ENCODE results near the gene TSC1.

TSC1 gene

GRCh38 chr9:132985071-132985350, 40.6 kb upstream of the TSC1 start:
- Histone ChIP-seq H3K9ac (ENCODE audit: low read length) (no peak overlapping the region), H3K4me1 (ENCODE audit: control insufficient read depth, insufficient read depth, low read length) (no peaks in the 10 kb centered on the region), H3K27ac (ENCODE audit: low read depth, low read length) (no peak overlapping the region), H3K36me3 (ENCODE audit: control insufficient read depth, insufficient read depth, low read length) (no peaks in the 10 kb centered on the region), H3K27me3 (ENCODE audit: control insufficient read depth, insufficient read depth, low read length) (peaks cover 4% of the 10 kb centered on the region), H3K4me3 (ENCODE audit: low read length) (no peak overlapping the region)

DNA sequence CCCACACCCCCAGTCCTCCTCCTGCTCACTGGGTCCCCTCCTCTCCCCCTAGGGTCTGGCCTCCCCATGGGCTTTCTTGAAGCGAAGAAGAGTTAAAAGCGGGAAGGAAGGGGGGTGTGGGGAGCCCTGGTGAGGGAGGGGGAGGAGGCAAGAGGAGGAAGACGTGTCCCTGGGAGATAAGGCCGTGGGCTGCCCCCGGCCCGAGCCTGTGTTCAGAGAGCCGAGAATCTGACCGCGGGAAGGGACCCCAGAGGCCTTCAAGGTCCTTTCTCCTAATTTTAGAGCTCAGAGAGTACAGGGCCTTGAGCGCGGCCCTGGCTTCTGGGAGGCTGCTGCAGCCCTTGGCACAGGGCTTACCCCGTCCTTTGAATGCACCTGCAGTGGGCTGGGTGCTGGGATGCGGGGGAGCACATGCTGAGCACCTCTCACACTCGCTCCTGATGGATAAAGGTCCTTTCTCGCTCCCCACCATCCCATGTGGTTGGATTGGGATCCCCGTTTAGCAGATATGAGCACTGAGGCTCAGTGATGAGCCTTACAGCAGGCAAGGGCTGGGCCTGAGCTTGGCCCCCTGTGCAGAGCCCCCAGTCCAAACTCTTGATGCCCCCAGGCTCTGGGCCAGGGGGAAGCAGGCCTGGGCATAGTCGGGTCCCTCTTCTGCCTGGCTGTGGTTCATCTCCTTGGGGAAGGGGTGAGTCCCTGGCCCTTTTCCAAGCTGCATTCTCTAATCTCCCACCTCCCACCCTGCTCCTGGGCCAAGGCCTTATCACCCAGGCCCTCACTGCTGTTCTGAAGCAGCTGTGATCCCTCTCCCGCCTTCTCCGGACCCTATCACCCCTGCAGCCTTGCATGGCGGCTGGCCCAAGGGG, 40.0 kb upstream of the TSC1 start:
- no peak overlapping the region for H3K4me3 ChIP-seq (ENCODE audit: low read length)
- peaks cover 4% of the 10 kb centered on the region for H3K27me3 ChIP-seq (ENCODE audit: control insufficient read depth, insufficient read depth, low read length)
- H3K36me3 ChIP-seq (ENCODE audit: control insufficient read depth, insufficient read depth, low read length), result no peaks in the 10 kb centered on the region
- H3K4me1 ChIP-seq (ENCODE audit: control insufficient read depth, insufficient read depth, low read length), result no peaks in the 10 kb centered on the region
- H3K9ac ChIP-seq (ENCODE audit: low read length), result no peak overlapping the region
- H3K27ac ChIP-seq (ENCODE audit: low read depth, low read length), result no peak overlapping the region

DNA sequence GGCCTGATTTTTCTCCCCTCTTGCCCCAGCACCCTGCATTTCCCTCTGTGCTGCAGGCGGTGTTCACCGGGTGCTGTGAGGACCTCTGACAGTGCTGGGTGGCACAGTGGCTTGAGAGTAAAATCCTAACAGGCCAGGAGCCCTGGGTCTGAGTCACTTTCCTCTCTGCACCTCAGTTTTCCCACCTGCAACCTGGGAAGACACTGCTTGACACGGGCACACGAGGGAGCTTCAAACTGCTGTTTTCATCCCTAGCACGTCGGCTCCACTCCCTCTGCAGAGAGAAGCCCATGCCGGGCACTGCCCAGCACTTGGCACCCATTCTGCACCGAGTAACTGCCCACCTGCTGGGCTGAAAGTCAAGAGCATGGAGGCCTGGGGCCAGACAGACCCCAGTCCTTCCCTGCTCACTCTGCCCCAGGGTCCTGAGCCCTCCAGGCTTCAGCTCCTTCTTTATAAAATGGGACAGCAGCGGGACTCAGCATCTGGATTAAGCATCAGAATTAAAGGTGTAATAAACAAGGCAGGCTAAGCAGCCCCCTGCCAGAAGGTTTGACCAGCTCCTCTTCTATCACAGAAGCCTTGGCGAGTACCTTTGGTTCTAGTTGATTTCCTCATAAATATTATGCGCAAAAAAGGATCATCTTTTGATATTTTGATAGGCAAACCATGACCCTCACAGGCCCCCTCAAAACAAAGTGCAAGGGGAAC, 39.2 kb upstream of the TSC1 start:
- Histone ChIP-seq H3K9ac (ENCODE audit: low read length) (no peak overlapping the region), H3K27ac (ENCODE audit: low read depth, low read length) (no peak overlapping the region), H3K4me3 (ENCODE audit: low read length) (no peak overlapping the region), H3K27me3 (ENCODE audit: control insufficient read depth, insufficient read depth, low read length) (peaks cover 4% of the 10 kb centered on the region), H3K36me3 (ENCODE audit: control insufficient read depth, insufficient read depth, low read length) (no peaks in the 10 kb centered on the region), H3K4me1 (ENCODE audit: control insufficient read depth, insufficient read depth, low read length) (no peaks in the 10 kb centered on the region)

DNA sequence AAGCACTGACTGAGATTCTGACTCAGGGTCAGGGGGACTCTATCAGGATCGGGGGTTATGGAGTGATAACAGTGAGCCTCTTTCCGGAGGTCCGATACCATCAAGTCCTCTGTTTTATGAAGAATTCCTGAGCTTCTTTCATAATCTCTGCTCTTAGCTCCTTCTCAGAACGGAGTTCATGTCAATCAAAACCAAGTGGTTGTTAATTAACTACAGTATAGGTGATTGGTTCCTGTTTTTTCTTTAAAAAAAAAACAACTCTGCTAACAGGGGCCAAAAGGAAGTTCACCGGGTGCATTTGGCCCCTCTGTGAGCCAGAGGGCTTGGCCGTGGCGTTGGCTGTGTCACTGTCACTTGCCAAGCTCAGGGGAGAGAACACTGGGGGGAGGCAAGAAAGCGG, 38.0 kb upstream of the TSC1 start:
- H3K27me3 ChIP-seq (ENCODE audit: control insufficient read depth, insufficient read depth, low read length), result peaks cover 4% of the 10 kb centered on the region
- H3K9ac ChIP-seq (ENCODE audit: low read length), result no peak overlapping the region
- H3K4me1 ChIP-seq (ENCODE audit: control insufficient read depth, insufficient read depth, low read length), result no peaks in the 10 kb centered on the region
- no peaks in the 10 kb centered on the region for H3K36me3 ChIP-seq (ENCODE audit: control insufficient read depth, insufficient read depth, low read length)
- no peak overlapping the region for H3K27ac ChIP-seq (ENCODE audit: low read depth, low read length)
- H3K4me3 ChIP-seq (ENCODE audit: low read length), result no peak overlapping the region

GRCh38 chr9:132980157-132980556, 35.7 kb upstream of the TSC1 start:
- no peaks in the 10 kb centered on the region for H3K36me3 ChIP-seq (ENCODE audit: control insufficient read depth, insufficient read depth, low read length)
- no peak overlapping the region for H3K27ac ChIP-seq (ENCODE audit: low read depth, low read length)
- peaks cover 4% of the 10 kb centered on the region for H3K27me3 ChIP-seq (ENCODE audit: control insufficient read depth, insufficient read depth, low read length)
- no peak overlapping the region for H3K4me3 ChIP-seq (ENCODE audit: low read length)
- H3K4me1 ChIP-seq (ENCODE audit: control insufficient read depth, insufficient read depth, low read length), result no peaks in the 10 kb centered on the region
- H3K9ac ChIP-seq (ENCODE audit: low read length), result no peak overlapping the region

- H3K9ac ChIP-seq (ENCODE audit: low read length), result no peak within 1 kb of the TSS
- no peak within 1 kb of the TSS for H3K4me3 ChIP-seq (ENCODE audit: low read length)
Measured at GRCh38 chr9:132978451-132979131, 34.2 kb upstream of the TSC1 start, which contains the start of gene GFI1B. Gene GFI1B (plus strand): TSS chr9:132978694. CDS start chr9:132986679, 7,985 bp downstream.

DNA sequence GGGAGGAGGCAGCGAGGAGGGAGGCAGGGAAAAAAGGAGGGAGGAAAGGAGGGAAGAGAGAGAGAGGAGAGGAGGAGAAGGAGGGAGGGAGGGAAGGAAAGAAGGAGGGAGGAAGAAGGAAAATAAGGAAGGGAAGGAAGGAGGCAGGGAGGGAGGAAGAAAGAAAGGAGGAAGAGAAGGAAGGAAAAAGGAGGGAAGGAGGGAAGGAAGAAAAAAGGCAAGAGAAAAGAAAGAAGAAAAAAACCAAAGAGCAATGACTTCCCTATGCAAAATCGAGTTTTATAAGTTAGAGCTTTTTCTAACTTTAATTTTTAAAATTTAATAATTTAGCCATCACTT, 33.7 kb upstream of the TSC1 start:
- Histone ChIP-seq H3K27ac (ENCODE audit: low read depth, low read length) (no peak overlapping the region), H3K36me3 (ENCODE audit: control insufficient read depth, insufficient read depth, low read length) (no peaks in the 10 kb centered on the region), H3K9ac (ENCODE audit: low read length) (no peak overlapping the region), H3K4me1 (ENCODE audit: control insufficient read depth, insufficient read depth, low read length) (no peaks in the 10 kb centered on the region), H3K4me3 (ENCODE audit: low read length) (no peak overlapping the region), H3K27me3 (ENCODE audit: control insufficient read depth, insufficient read depth, low read length) (peaks cover 3% of the 10 kb centered on the region)

More at GRCh38 chr9:132978451-132979131, 34.2 kb upstream of the TSC1 start, which contains the start of gene GFI1B:
- Histone ChIP-seq H3K36me3 (ENCODE audit: control insufficient read depth, insufficient read depth, low read length) (no peaks in the 10 kb centered on the region), H3K27ac (ENCODE audit: low read depth, low read length) (no peak within 1 kb of the TSS), H3K27me3 (ENCODE audit: control insufficient read depth, insufficient read depth, low read length) (peaks cover 3% of the 10 kb centered on the region), H3K4me1 (ENCODE audit: control insufficient read depth, insufficient read depth, low read length) (no peaks in the 10 kb centered on the region)

GRCh38 chr9:132976571-132976970, 32.2 kb upstream of the TSC1 start:
- no peaks in the 10 kb centered on the region for H3K36me3 ChIP-seq (ENCODE audit: control insufficient read depth, insufficient read depth, low read length)
- no peak overlapping the region for H3K27ac ChIP-seq (ENCODE audit: low read depth, low read length)
- no peak overlapping the region for H3K9ac ChIP-seq (ENCODE audit: low read length)
- no peak overlapping the region for H3K4me3 ChIP-seq (ENCODE audit: low read length)
- H3K27me3 ChIP-seq (ENCODE audit: control insufficient read depth, insufficient read depth, low read length), result peaks cover 3% of the 10 kb centered on the region
- H3K4me1 ChIP-seq (ENCODE audit: control insufficient read depth, insufficient read depth, low read length), result peaks cover 3% of the 10 kb centered on the region

- H3K27ac ChIP-seq (ENCODE audit: low read depth, low read length), result no peak overlapping the region
- no peak overlapping the region for H3K9ac ChIP-seq (ENCODE audit: low read length)
- peaks cover 3% of the 10 kb centered on the region for H3K27me3 ChIP-seq (ENCODE audit: control insufficient read depth, insufficient read depth, low read length)
- H3K4me3 ChIP-seq (ENCODE audit: low read length), result no peak overlapping the region
- no peaks in the 10 kb centered on the region for H3K36me3 ChIP-seq (ENCODE audit: control insufficient read depth, insufficient read depth, low read length)
- peaks cover 3% of the 10 kb centered on the region for H3K4me1 ChIP-seq (ENCODE audit: control insufficient read depth, insufficient read depth, low read length)
Measured at GRCh38 chr9:132975961-132976360, 31.5 kb upstream of the TSC1 start.

GRCh38 chr9:132973713-132974112, 29.3 kb upstream of the TSC1 start:
- H3K4me3 ChIP-seq (ENCODE audit: low read length), result no peak overlapping the region
- peaks cover 3% of the 10 kb centered on the region for H3K27me3 ChIP-seq (ENCODE audit: control insufficient read depth, insufficient read depth, low read length)
- no peak overlapping the region for H3K27ac ChIP-seq (ENCODE audit: low read depth, low read length)
- peaks cover 3% of the 10 kb centered on the region for H3K4me1 ChIP-seq (ENCODE audit: control insufficient read depth, insufficient read depth, low read length)
- no peak overlapping the region for H3K9ac ChIP-seq (ENCODE audit: low read length)
- no peaks in the 10 kb centered on the region for H3K36me3 ChIP-seq (ENCODE audit: control insufficient read depth, insufficient read depth, low read length)

DNA sequence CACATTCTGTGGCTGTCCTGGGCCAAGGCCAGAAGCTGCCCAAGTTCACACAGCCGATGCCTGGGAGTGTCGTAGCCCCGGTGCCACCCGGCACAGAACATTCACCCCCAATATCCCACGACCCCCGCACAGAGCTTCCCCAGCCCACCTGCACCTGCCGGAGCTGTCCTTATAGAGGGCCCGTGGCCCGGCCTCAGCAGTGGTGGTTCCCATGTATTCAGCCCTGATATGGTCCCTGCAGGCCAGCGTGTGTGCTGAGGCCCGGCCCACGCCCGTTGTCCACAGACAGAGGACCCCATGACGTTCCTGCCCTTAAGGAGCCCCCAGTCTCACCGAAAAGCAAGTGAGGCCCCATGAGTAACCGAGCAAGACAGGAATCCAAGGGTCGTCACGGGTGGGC, 28.8 kb upstream of the TSC1 start:
- H3K36me3 ChIP-seq (ENCODE audit: control insufficient read depth, insufficient read depth, low read length), result no peaks in the 10 kb centered on the region
- H3K4me3 ChIP-seq (ENCODE audit: low read length), result no peak overlapping the region
- peaks cover 3% of the 10 kb centered on the region for H3K4me1 ChIP-seq (ENCODE audit: control insufficient read depth, insufficient read depth, low read length)
- H3K9ac ChIP-seq (ENCODE audit: low read length), result no peak overlapping the region
- peaks cover 3% of the 10 kb centered on the region for H3K27me3 ChIP-seq (ENCODE audit: control insufficient read depth, insufficient read depth, low read length)
- H3K27ac ChIP-seq (ENCODE audit: low read depth, low read length), result no peak overlapping the region

DNA sequence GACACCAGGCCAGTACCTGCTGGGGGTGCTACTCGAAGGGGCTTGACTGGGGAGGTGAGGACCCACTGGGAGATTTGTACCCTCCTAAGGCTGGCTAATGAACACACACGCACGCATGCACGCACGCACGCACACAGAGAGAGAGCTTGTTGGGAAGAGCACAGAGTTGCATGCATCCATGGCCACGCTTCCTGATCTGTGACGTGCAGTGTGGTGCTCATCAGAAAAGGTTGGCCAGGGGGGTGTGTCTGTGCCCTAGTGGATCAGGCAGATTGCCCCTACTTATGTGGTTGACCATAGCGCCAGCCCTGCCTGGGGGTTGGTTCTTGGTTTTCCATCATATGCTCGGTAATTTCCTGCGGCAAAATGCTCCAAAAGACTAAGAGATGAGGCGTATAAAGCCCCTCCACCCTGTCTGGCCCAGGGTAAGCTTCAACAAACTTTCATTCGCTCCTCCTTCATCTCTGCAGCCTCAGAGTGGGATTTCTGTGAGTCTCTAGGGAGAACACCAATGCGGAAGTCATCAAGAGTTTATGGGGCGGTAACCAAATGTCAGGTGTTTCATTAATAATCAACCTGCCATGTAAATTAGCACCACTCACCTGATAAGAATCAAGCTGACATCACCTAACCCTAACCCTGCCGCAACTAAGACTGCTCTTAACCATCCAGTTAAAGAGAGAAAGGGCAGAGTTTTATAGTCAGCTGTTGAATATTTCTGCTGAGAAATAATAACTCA, 26.1 kb upstream of the TSC1 start:
- Histone ChIP-seq H3K4me3 (ENCODE audit: low read length) (no peak overlapping the region), H3K9ac (ENCODE audit: low read length) (no peak overlapping the region), H3K36me3 (ENCODE audit: control insufficient read depth, insufficient read depth, low read length) (no peaks in the 10 kb centered on the region), H3K4me1 (ENCODE audit: control insufficient read depth, insufficient read depth, low read length) (peaks cover 3% of the 10 kb centered on the region), H3K27ac (ENCODE audit: low read depth, low read length) (no peak overlapping the region), H3K27me3 (ENCODE audit: control insufficient read depth, insufficient read depth, low read length) (no peaks in the 10 kb centered on the region)

Data from rectal smooth muscle tissue (tissue), 1 donor.